ENCODE data around the gene TMEM52B.

DNA sequence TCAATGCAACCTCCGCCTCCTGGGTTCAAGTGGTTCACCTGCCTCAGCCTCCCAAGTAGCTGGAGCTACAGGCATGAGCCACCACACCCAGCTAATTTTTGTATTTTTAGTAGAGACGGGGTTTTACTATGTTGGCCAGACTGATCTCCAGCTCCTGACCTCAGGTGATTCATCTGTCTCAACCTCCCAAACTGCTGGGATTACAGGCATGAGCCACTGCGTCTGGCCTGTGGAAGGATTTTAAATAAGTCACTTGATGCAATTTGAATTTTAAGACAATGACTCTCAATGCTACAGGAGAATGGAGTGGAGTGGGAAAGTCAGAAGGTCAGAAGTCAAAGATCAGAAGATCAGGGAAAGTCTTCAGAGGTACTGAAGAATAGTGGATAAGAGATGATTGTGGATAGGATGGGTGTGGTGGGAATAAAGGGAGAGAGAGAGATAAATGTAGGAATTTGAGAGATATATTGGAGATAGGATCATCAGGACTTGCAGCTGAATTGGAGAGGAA lies 15.4 kb downstream of the TMEM52B start:
- TF ChIP-seq POLR2A (IDR thresholded peaks at IDR 0.05) = no peak
- TF ChIP-seq, protein P1, sequence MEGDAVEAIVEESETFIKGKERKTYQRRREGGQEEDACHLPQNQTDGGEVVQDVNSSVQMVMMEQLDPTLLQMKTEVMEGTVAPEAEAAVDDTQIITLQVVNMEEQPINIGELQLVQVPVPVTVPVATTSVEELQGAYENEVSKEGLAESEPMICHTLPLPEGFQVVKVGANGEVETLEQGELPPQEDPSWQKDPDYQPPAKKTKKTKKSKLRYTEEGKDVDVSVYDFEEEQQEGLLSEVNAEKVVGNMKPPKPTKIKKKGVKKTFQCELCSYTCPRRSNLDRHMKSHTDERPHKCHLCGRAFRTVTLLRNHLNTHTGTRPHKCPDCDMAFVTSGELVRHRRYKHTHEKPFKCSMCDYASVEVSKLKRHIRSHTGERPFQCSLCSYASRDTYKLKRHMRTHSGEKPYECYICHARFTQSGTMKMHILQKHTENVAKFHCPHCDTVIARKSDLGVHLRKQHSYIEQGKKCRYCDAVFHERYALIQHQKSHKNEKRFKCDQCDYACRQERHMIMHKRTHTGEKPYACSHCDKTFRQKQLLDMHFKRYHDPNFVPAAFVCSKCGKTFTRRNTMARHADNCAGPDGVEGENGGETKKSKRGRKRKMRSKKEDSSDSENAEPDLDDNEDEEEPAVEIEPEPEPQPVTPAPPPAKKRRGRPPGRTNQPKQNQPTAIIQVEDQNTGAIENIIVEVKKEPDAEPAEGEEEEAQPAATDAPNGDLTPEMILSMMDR (IDR thresholded peaks at IDR 0.05) = no peak
- no peak for TF ChIP-seq POLR2AphosphoS5 (IDR thresholded peaks at IDR 0.05)
- no peak for TF ChIP-seq EP300 (IDR thresholded peaks at IDR 0.05)

All from upper lobe of left lung (tissue), 4 donors.